Stimulated activated effector memory CD8-positive, alpha-beta T cell treated with anti-CD3 and anti-CD28 coated beads, Interleukin-12 subunit alpha, Interleukin-12 subunit beta, amount 100 ng/mL, for 72 hours (primary cell): Measurements from ENCODE around the gene ZNF17.

Source experiments
- ATAC-seq: fragments of 150-1000 bp; cut with Tn5 transposase; 2 replicates; pipeline ENCODE4 v1.10.0; 2021
- DNase-seq, 2 donors: peaks; one replicate each; pipeline ENCODE4 v3.0.0; 2021 to 2022; ENCODE audit warnings: low spot score in 2 of 2
- H3K27ac Mint-ChIP-seq: one replicate; pipeline ENCODE4 v1.8.0; 2022; ENCODE audit warnings: mild to moderate bottlenecking, mixed read lengths
- H3K36me3 Mint-ChIP-seq: one replicate; pipeline ENCODE4 v1.8.0; 2022; ENCODE audit warnings: mild to moderate bottlenecking, mixed read lengths
- H3K4me1 Mint-ChIP-seq: one replicate; pipeline ENCODE4 v1.8.0; 2022; ENCODE audit warnings: mixed read lengths
- H3K4me3 Mint-ChIP-seq: one replicate; pipeline ENCODE4 v1.8.0; 2022; ENCODE audit warnings: mild to moderate bottlenecking, mixed read lengths
- H3K9me3 Mint-ChIP-seq: one replicate; pipeline ENCODE4 v1.8.0; 2022; ENCODE audit warnings: mixed read lengths

The ZNF17 gene

DNA sequence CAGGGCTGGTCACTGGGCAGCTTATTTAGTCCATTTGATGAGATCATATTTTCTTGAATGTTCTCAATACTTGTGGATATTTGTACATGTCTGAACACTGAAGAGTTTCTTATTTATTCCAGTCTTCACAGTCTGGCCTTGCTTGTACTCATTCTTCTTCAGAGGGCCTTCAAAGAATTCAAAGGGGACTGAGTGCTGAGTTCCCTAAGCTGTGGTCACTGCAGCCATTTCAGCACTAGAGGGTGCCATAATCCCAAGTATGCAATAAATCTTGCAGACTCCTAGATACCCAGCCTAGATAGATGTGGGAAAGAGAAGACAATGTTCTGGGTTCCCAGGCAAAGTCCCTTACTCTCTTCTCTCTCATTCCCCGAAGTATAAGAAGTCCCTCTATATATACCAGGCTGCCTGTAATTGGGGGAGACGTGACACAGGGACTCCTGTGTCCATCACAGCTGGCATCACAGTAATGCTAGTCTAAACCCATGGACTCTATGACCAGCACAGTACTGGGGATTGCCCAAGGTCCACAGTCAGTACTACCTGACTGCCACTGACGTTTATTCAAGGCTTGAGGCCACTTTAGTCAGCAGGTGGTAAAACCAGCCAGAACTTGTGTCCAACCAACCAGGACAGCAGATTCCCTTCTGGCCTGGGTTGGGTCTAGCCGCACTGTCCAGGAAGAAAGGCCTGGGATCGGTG, 54.9 kb downstream of the ZNF17 start:
- Mint-ChIP-seq H3K4me1 (no peaks in the 10 kb centered on the region), H3K27ac (no peak overlapping the region), H3K4me3 (no peak overlapping the region), H3K36me3 (no peaks in the 10 kb centered on the region), H3K9me3 (peaks cover 30% of the 10 kb centered on the region)
- no peak for DNase-seq
- ATAC-seq: peak; percentile 50

DNA sequence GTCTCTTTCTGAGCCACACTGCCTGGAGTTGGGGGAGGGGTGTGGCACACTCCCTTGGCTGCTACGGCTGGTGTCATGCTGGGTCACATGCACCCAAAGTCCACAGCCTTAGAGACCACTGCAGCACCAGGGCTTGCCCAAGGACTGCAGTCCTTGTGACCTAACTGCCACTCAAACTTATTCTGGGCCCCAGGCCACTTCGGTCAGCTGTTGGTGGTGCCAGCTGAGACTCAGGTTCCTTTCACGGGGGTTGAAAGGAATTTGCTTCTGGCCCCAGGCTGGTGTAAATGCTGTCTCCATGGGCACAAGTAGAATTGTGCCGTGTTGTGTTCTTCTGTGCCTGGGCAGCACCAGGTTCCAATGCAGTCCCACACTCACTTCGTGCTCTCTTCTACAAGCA, 55.5 kb downstream of the ZNF17 start:
- ATAC-seq (no peak), DNase-seq (no peak)
- Mint-ChIP-seq H3K36me3 (no peaks in the 10 kb centered on the region), H3K9me3 (peaks cover 29% of the 10 kb centered on the region), H3K4me3 (no peak overlapping the region), H3K27ac (no peak overlapping the region), H3K4me1 (no peaks in the 10 kb centered on the region)
